ENCODE results near the gene STK17B.
A peak's percentile ranks its signal among the peaks of the same experiment; 100 is the strongest.

STK17B gene

DNA sequence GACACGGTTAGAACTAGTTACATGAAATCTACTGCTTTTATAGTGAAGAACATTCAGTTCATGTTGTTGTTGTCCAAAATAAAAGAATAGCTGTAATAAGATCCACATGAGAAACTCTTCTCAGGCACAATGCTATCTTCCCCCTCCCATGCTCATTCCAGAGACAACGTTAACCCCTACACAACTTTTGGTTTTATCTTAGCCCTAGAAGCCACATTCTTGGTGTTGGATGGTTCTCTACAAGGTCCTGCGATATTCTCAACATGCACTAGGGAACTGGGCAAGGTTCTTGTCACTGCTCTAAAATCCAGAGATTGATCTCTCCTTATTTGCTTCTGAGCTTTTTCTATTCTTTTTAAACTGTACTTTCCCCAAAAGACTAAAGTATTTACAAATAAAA lies 51.5 kb downstream of the STK17B start:
- H3K9me3 ChIP-seq (ENCODE audit: insufficient read depth, low read length, severe bottlenecking) = peaks cover 2% of the 10 kb centered on the region
- no peak overlapping the region for H3K27ac ChIP-seq (ENCODE audit: low read length)
- TF ChIP-seq, protein P1, sequence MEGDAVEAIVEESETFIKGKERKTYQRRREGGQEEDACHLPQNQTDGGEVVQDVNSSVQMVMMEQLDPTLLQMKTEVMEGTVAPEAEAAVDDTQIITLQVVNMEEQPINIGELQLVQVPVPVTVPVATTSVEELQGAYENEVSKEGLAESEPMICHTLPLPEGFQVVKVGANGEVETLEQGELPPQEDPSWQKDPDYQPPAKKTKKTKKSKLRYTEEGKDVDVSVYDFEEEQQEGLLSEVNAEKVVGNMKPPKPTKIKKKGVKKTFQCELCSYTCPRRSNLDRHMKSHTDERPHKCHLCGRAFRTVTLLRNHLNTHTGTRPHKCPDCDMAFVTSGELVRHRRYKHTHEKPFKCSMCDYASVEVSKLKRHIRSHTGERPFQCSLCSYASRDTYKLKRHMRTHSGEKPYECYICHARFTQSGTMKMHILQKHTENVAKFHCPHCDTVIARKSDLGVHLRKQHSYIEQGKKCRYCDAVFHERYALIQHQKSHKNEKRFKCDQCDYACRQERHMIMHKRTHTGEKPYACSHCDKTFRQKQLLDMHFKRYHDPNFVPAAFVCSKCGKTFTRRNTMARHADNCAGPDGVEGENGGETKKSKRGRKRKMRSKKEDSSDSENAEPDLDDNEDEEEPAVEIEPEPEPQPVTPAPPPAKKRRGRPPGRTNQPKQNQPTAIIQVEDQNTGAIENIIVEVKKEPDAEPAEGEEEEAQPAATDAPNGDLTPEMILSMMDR (IDR thresholded peaks at IDR 0.05; ENCODE audit: borderline replicate concordance, extremely low read depth, low read length, poor library complexity, severe bottlenecking) = no peak
- TF ChIP-seq EZH2 (IDR thresholded peaks at IDR 0.05; ENCODE audit: borderline replicate concordance, low read depth, low read length, severe bottlenecking) = no peak
- H2AFZ ChIP-seq (ENCODE audit: low read depth, low read length) = no peak overlapping the region
- H3K79me2 ChIP-seq (ENCODE audit: insufficient read depth, low read length) = no peaks in the 10 kb centered on the region
- H3K27me3 ChIP-seq (ENCODE audit: insufficient read depth, low read length, poor library complexity) = no peaks in the 10 kb centered on the region
- H3K4me1 ChIP-seq (ENCODE audit: insufficient read depth, low read length) = no peaks in the 10 kb centered on the region
- no peak overlapping the region for H3K4me3 ChIP-seq (ENCODE audit: low read depth in 1 of 2, low read length in 2 of 2)
- no peaks in the 10 kb centered on the region for H3K36me3 ChIP-seq (ENCODE audit: insufficient read depth, low read length)
- DNase-seq (no peak), ATAC-seq (ENCODE audit: insufficient read depth, low read depth) (no peak)
- H3K9ac ChIP-seq (ENCODE audit: low read depth, low read length) = no peak overlapping the region
- no peak overlapping the region for H3K4me2 ChIP-seq (ENCODE audit: insufficient read depth, low read length)
- no peaks in the 10 kb centered on the region for H4K20me1 ChIP-seq (ENCODE audit: insufficient read depth, low read length)

DNA sequence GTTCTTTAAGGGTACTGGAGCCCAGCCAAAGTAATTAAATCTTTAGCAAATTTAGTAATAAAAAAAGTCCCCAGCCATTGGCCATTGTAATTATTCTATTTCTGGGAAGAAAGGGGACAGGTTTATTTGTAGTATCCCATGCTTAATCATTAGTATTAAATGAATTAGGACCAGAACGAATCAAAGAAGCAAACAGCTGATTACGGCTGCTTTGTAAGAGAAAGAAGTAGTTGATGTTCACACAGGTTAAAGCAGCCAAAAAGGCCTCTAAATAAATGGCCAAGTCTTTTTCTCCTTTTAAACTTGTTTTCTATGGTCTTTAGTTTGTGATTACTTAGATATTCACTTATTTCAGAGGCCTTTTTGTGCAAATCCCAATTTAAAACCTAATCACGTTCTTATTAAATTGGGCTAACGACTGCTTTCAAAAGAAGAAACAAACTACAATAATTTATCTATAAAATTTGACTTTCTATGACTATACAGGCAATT lies 54.1 kb downstream of the STK17B start:
- Histone ChIP-seq H3K4me1 (ENCODE audit: insufficient read depth, low read length) (peaks cover 19% of the 10 kb centered on the region), H3K4me3 (ENCODE audit: low read depth in 1 of 2, low read length in 2 of 2) (no peak overlapping the region), H3K79me2 (ENCODE audit: insufficient read depth, low read length) (no peaks in the 10 kb centered on the region), H3K9ac (ENCODE audit: low read depth, low read length) (no peak overlapping the region), H3K27me3 (ENCODE audit: insufficient read depth, low read length, poor library complexity) (no peaks in the 10 kb centered on the region), H3K9me3 (ENCODE audit: insufficient read depth, low read length, severe bottlenecking) (peaks cover 2% of the 10 kb centered on the region), H2AFZ (ENCODE audit: low read depth, low read length) (no peak overlapping the region), H3K36me3 (ENCODE audit: insufficient read depth, low read length) (no peaks in the 10 kb centered on the region), H3K27ac (ENCODE audit: low read length) (no peak overlapping the region), H4K20me1 (ENCODE audit: insufficient read depth, low read length) (no peaks in the 10 kb centered on the region), H3K4me2 (ENCODE audit: insufficient read depth, low read length) (no peak overlapping the region)
- no peak for TF ChIP-seq EZH2 (IDR thresholded peaks at IDR 0.05; ENCODE audit: borderline replicate concordance, low read depth, low read length, severe bottlenecking)
- ATAC-seq (ENCODE audit: insufficient read depth, low read depth) (no peak), DNase-seq (no peak)

DNA sequence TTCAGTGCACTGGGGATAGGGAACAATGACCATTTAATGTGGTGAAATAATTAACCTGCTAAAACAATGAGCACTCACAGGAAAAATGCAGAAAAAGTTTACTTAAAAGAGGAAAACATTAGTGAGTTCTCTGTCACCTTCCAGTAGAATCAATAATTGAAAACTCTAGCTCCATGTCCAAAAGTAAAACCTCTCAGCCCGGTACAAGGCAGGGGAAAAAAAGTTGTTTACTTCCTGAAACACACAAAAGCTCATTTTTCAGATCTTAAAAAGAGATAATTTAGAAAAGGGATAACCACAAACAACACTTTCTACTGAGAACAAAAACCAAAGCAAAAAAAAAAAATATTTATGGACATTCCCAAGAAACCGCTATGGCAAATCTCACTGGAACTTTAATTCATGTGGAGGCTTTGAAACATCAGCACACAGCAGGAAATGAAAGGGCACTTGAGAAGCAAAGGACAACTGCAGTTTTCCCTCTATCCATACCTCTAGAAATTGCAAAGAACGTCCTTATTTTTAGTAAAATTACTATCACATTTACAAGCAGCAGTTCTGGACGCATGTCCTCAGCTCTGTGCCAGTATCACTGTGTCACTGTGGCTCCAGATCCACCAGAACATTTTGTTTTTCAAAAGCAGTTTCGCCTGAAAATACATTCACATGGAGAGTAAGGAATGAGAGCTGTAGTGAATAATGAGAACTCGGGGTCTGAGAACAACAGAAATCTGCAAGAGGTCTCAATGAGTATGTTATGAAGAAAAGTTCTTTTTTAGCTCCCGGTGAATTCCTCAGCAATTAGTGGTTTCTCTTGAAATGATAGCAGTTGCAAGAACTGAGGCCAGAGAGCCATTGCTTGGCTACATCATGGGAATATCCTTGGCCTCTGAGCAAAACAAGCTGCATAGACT lies 58.1 kb downstream of the STK17B start:
- Histone ChIP-seq H3K4me1 (ENCODE audit: insufficient read depth, low read length) (peaks cover 19% of the 10 kb centered on the region), H3K4me2 (ENCODE audit: insufficient read depth, low read length) (peak overlapping the region; percentile 47), H4K20me1 (ENCODE audit: insufficient read depth, low read length) (no peaks in the 10 kb centered on the region), H3K4me3 (ENCODE audit: low read depth in 1 of 2, low read length in 2 of 2) (no peak overlapping the region), H3K36me3 (ENCODE audit: insufficient read depth, low read length) (no peaks in the 10 kb centered on the region), H3K27ac (ENCODE audit: low read length) (peak overlapping the region; percentile 61), H2AFZ (ENCODE audit: low read depth, low read length) (peak overlapping the region; percentile 62), H3K79me2 (ENCODE audit: insufficient read depth, low read length) (no peaks in the 10 kb centered on the region), H3K9ac (ENCODE audit: low read depth, low read length) (0 out of 2 replicates have a peak overlapping the region, but pooled peaks have one; percentile 16), H3K9me3 (ENCODE audit: insufficient read depth, low read length, severe bottlenecking) (no peaks in the 10 kb centered on the region), H3K27me3 (ENCODE audit: insufficient read depth, low read length, poor library complexity) (no peaks in the 10 kb centered on the region)
- TF ChIP-seq EZH2 (IDR thresholded peaks at IDR 0.05; ENCODE audit: borderline replicate concordance, low read depth, low read length, severe bottlenecking) = no peak
- TF ChIP-seq, protein P1 (IDR thresholded peaks at IDR 0.05; ENCODE audit: borderline replicate concordance, extremely low read depth, low read length, poor library complexity, severe bottlenecking) = no peak
- ATAC-seq (ENCODE audit: insufficient read depth, low read depth) = peak; percentile 65
- no peak for DNase-seq

DNA sequence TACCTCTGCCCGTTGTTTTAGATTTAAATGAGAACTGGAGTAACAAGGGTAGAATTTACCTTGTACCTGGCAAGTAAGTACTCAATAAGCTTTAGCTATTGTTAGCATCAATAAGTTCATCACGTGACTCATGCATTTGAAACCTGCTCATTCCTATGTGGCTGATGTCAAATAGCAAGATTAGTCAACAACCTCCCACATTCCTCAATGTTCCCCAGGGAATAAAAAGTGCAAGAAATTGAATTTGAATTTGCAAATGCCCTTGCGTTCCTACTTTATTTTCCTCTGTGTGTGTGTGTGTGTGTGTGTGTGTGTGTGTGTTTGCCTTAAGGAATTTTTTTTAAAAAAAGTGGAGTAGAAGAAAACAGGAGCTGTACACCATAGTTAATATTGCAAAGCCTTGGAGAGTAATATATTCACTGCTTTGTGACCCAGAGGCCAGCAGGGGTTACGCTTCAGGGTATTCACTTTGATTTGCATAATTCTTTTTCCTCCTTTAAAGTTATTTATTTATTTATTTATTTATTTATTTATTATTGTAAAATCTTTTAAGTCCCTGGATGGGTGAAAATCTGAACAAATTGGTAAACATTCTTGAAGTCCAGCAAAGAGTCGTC lies 58.9 kb downstream of the STK17B start:
- H3K27ac ChIP-seq (ENCODE audit: low read length) = peak overlapping the region; percentile 61
- no peaks in the 10 kb centered on the region for H3K36me3 ChIP-seq (ENCODE audit: insufficient read depth, low read length)
- H3K4me1 ChIP-seq (ENCODE audit: insufficient read depth, low read length) = peaks cover 19% of the 10 kb centered on the region
- H3K27me3 ChIP-seq (ENCODE audit: insufficient read depth, low read length, poor library complexity) = no peaks in the 10 kb centered on the region
- no peaks in the 10 kb centered on the region for H3K9me3 ChIP-seq (ENCODE audit: insufficient read depth, low read length, severe bottlenecking)
- H3K9ac ChIP-seq (ENCODE audit: low read depth, low read length) = no peak overlapping the region
- DNase-seq (no peak), ATAC-seq (ENCODE audit: insufficient read depth, low read depth) (no peak)
- no peaks in the 10 kb centered on the region for H3K79me2 ChIP-seq (ENCODE audit: insufficient read depth, low read length)
- H4K20me1 ChIP-seq (ENCODE audit: insufficient read depth, low read length) = no peaks in the 10 kb centered on the region
- peak overlapping the region; percentile 62; the same call in 1 of the 2 replicates for H2AFZ ChIP-seq (ENCODE audit: low read depth, low read length)
- peak overlapping the region; percentile 47; the same call in 1 of the 2 replicates for H3K4me2 ChIP-seq (ENCODE audit: insufficient read depth, low read length)
- H3K4me3 ChIP-seq (ENCODE audit: low read depth in 1 of 2, low read length in 2 of 2) = no peak overlapping the region
- no peak for TF ChIP-seq EZH2 (IDR thresholded peaks at IDR 0.05; ENCODE audit: borderline replicate concordance, low read depth, low read length, severe bottlenecking)
- TF ChIP-seq, protein P1 (IDR thresholded peaks at IDR 0.05; ENCODE audit: borderline replicate concordance, extremely low read depth, low read length, poor library complexity, severe bottlenecking) = no peak
